ENCODE measurements around the gene CCDC85A. TPM values are rescaled to one million over a fixed set of nuclear protein-coding genes. Genes with fewer than 3 reads are reported as not detected.

Gene CCDC85A
- total and polyA plus RNA-seq, 2 experiments from 2014 or later = 0.21 to 0.24 TPM

DNA sequence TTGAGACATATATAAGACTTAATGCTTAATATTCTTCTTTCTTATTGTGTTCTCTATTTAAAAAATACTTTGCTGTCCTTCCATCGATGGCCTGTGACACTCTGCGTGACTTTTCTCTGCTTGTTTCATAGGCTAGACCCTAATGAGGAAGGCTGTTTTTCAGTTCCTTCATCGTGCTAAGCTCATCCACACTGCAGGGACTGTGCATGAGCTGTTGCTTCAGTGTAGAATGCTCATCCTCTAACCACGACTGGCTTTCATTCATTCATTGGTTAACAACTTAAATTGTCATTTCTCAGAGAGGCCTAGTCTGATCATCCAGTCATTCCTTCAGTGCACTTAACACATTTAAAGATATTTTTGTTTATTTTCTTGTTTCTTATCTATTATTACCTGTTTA, 134.4 kb downstream of the CCDC85A start:
- no peak overlapping the region for H2AFZ ChIP-seq
- H3K4me1 ChIP-seq (ENCODE audit: insufficient read depth) = no peaks in the 10 kb centered on the region
- H3K4me3 Mint-ChIP-seq = no peak overlapping the region
- no peak overlapping the region for H3K4me2 ChIP-seq
- H3F3A ChIP-seq (replicated peaks; ENCODE audit: low read depth) = no peaks in the 10 kb centered on the region
- no peaks in the 10 kb centered on the region for H3K36me3 ChIP-seq (ENCODE audit: insufficient read depth)
- peaks cover 4% of the 10 kb centered on the region; the same call in 2 of the 3 replicates for H3K4me1 Mint-ChIP-seq
- no peaks in the 10 kb centered on the region for H3K27me3 ChIP-seq (ENCODE audit: insufficient read depth)
- H3K27me3 Mint-ChIP-seq (ENCODE audit: insufficient read depth, low read depth, poor library complexity) = no peaks in the 10 kb centered on the region
- no peaks in the 10 kb centered on the region for H3K79me2 ChIP-seq (replicated peaks; ENCODE audit: insufficient read depth)
- H4K20me1 ChIP-seq (replicated peaks; ENCODE audit: insufficient read depth) = no peaks in the 10 kb centered on the region
- H3K4me3 ChIP-seq = no peak overlapping the region
- DNase-seq (ENCODE audit: low spot score) (no peak), ATAC-seq (no peak)
- H3K36me3 Mint-ChIP-seq (ENCODE audit: low read depth) = no peaks in the 10 kb centered on the region
- TF ChIP-seq CREB1 (CRISPR knock-in tag; IDR thresholded peaks at IDR 0.05; ENCODE audit: low read depth) (no peak), NANOG (IDR thresholded peaks at IDR 0.05; ENCODE audit: borderline replicate concordance) (no peak), ZNF331 (CRISPR knock-in tag; IDR thresholded peaks at IDR 0.05; ENCODE audit: low read depth) (no peak), ZNF114 (CRISPR knock-in tag; IDR thresholded peaks at IDR 0.05) (no peak), EZH2 (IDR thresholded peaks at IDR 0.05; ENCODE audit: low read depth, unreplicated experiment) (no peak), POLR2AphosphoS5 (IDR thresholded peaks at IDR 0.05; ENCODE audit: low read depth) (no peak), STAT1 (IDR thresholded peaks at IDR 0.05; ENCODE audit: unreplicated experiment) (no peak)
- TF ChIP-seq, protein P1, sequence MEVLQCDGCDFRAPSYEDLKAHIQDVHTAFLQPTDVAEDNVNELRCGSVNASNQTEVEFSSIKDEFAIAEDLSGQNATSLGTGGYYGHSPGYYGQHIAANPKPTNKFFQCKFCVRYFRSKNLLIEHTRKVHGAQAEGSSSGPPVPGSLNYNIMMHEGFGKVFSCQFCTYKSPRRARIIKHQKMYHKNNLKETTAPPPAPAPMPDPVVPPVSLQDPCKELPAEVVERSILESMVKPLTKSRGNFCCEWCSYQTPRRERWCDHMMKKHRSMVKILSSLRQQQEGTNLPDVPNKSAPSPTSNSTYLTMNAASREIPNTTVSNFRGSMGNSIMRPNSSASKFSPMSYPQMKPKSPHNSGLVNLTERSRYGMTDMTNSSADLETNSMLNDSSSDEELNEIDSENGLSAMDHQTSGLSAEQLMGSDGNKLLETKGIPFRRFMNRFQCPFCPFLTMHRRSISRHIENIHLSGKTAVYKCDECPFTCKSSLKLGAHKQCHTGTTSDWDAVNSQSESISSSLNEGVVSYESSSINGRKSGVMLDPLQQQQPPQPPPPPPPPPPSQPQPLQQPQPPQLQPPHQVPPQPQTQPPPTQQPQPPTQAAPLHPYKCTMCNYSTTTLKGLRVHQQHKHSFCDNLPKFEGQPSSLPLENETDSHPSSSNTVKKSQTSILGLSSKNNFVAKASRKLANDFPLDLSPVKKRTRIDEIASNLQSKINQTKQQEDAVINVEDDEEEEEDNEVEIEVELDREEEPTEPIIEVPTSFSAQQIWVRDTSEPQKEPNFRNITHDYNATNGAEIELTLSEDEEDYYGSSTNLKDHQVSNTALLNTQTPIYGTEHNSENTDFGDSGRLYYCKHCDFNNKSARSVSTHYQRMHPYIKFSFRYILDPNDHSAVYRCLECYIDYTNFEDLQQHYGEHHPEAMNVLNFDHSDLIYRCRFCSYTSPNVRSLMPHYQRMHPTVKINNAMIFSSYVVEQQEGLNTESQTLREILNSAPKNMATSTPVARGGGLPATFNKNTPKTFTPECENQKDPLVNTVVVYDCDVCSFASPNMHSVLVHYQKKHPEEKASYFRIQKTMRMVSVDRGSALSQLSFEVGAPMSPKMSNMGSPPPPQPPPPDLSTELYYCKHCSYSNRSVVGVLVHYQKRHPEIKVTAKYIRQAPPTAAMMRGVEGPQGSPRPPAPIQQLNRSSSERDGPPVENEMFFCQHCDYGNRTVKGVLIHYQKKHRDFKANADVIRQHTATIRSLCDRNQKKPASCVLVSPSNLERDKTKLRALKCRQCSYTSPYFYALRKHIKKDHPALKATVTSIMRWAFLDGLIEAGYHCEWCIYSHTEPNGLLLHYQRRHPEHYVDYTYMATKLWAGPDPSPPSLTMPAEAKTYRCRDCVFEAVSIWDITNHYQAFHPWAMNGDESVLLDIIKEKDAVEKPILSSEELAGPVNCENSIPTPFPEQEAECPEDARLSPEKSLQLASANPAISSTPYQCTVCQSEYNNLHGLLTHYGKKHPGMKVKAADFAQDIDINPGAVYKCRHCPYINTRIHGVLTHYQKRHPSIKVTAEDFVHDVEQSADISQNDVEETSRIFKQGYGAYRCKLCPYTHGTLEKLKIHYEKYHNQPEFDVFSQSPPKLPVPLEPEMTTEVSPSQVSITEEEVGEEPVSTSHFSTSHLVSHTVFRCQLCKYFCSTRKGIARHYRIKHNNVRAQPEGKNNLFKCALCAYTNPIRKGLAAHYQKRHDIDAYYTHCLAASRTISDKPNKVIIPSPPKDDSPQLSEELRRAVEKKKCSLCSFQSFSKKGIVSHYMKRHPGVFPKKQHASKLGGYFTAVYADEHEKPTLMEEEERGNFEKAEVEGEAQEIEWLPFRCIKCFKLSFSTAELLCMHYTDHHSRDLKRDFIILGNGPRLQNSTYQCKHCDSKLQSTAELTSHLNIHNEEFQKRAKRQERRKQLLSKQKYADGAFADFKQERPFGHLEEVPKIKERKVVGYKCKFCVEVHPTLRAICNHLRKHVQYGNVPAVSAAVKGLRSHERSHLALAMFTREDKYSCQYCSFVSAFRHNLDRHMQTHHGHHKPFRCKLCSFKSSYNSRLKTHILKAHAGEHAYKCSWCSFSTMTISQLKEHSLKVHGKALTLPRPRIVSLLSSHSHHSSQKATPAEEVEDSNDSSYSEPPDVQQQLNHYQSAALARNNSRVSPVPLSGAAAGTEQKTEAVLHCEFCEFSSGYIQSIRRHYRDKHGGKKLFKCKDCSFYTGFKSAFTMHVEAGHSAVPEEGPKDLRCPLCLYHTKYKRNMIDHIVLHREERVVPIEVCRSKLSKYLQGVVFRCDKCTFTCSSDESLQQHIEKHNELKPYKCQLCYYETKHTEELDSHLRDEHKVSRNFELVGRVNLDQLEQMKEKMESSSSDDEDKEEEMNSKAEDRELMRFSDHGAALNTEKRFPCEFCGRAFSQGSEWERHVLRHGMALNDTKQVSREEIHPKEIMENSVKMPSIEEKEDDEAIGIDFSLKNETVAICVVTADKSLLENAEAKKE (CRISPR knock-in tag; IDR thresholded peaks at IDR 0.05) = no peak
- TF ChIP-seq, protein P2, sequence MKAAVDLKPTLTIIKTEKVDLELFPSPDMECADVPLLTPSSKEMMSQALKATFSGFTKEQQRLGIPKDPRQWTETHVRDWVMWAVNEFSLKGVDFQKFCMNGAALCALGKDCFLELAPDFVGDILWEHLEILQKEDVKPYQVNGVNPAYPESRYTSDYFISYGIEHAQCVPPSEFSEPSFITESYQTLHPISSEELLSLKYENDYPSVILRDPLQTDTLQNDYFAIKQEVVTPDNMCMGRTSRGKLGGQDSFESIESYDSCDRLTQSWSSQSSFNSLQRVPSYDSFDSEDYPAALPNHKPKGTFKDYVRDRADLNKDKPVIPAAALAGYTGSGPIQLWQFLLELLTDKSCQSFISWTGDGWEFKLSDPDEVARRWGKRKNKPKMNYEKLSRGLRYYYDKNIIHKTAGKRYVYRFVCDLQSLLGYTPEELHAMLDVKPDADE (IDR thresholded peaks at IDR 0.05) = no peak
- TF ChIP-seq, protein P3, sequence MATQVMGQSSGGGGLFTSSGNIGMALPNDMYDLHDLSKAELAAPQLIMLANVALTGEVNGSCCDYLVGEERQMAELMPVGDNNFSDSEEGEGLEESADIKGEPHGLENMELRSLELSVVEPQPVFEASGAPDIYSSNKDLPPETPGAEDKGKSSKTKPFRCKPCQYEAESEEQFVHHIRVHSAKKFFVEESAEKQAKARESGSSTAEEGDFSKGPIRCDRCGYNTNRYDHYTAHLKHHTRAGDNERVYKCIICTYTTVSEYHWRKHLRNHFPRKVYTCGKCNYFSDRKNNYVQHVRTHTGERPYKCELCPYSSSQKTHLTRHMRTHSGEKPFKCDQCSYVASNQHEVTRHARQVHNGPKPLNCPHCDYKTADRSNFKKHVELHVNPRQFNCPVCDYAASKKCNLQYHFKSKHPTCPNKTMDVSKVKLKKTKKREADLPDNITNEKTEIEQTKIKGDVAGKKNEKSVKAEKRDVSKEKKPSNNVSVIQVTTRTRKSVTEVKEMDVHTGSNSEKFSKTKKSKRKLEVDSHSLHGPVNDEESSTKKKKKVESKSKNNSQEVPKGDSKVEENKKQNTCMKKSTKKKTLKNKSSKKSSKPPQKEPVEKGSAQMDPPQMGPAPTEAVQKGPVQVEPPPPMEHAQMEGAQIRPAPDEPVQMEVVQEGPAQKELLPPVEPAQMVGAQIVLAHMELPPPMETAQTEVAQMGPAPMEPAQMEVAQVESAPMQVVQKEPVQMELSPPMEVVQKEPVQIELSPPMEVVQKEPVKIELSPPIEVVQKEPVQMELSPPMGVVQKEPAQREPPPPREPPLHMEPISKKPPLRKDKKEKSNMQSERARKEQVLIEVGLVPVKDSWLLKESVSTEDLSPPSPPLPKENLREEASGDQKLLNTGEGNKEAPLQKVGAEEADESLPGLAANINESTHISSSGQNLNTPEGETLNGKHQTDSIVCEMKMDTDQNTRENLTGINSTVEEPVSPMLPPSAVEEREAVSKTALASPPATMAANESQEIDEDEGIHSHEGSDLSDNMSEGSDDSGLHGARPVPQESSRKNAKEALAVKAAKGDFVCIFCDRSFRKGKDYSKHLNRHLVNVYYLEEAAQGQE (IDR thresholded peaks at IDR 0.05; ENCODE audit: unreplicated experiment) = no peak
- TF ChIP-seq, protein P4, sequence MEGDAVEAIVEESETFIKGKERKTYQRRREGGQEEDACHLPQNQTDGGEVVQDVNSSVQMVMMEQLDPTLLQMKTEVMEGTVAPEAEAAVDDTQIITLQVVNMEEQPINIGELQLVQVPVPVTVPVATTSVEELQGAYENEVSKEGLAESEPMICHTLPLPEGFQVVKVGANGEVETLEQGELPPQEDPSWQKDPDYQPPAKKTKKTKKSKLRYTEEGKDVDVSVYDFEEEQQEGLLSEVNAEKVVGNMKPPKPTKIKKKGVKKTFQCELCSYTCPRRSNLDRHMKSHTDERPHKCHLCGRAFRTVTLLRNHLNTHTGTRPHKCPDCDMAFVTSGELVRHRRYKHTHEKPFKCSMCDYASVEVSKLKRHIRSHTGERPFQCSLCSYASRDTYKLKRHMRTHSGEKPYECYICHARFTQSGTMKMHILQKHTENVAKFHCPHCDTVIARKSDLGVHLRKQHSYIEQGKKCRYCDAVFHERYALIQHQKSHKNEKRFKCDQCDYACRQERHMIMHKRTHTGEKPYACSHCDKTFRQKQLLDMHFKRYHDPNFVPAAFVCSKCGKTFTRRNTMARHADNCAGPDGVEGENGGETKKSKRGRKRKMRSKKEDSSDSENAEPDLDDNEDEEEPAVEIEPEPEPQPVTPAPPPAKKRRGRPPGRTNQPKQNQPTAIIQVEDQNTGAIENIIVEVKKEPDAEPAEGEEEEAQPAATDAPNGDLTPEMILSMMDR (conservative IDR thresholded peaks at IDR 0.05; ENCODE audit: low read depth in 2 of 2) = no peak
- no peak overlapping the region for H3K27ac Mint-ChIP-seq
- no peaks in the 10 kb centered on the region for H3K9me2 ChIP-seq (ENCODE audit: insufficient read depth)
- H3K27ac ChIP-seq (ENCODE audit: low read depth) = no peak overlapping the region
- H3K9me3 Mint-ChIP-seq = no peaks in the 10 kb centered on the region

All from GM23338 (cell line).